PC-3 (cell line): Measurements from ENCODE around the gene MMP14.

ENCODE experiments used
- EZH2 ChIP-seq: fragments of 300-600 bp; sonication (generic); IDR thresholded peaks from one replicate; pipeline ENCODE4 v1.6.1; 2017; ENCODE audit warnings: antibody characterized with exemption, mild to moderate bottlenecking, low read length; ENCODE audit not compliant: unreplicated experiment
- TF ChIP-seq, protein P1 (sequence below): fragments of 300-600 bp; sonication (generic); conservative IDR thresholded peaks from 2 replicates; pipeline ENCODE4 v1.5.1; 2017; ENCODE audit warnings: antibody characterized with exemption, low read depth, mild to moderate bottlenecking, low read length

DNA sequence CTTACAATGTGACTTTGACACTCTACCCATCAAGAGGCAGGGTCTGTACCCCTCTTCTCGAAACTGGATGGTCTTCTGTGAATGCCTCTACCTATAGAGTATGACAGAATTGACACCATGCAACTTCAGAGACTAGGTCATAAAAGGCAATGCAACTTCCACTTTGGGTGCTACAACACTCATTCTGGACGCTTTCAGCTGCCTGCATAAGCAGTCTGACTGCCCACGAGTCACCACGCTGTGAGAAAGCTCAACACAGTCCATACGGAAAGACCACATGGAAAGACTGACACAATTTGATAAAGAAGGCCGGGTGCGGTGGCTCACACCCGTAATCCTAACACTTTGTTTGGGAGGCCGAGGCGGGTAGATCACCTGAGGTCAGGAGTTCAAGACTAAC, 36.0 kb upstream of the MMP14 start:
- TF ChIP-seq, protein P1, sequence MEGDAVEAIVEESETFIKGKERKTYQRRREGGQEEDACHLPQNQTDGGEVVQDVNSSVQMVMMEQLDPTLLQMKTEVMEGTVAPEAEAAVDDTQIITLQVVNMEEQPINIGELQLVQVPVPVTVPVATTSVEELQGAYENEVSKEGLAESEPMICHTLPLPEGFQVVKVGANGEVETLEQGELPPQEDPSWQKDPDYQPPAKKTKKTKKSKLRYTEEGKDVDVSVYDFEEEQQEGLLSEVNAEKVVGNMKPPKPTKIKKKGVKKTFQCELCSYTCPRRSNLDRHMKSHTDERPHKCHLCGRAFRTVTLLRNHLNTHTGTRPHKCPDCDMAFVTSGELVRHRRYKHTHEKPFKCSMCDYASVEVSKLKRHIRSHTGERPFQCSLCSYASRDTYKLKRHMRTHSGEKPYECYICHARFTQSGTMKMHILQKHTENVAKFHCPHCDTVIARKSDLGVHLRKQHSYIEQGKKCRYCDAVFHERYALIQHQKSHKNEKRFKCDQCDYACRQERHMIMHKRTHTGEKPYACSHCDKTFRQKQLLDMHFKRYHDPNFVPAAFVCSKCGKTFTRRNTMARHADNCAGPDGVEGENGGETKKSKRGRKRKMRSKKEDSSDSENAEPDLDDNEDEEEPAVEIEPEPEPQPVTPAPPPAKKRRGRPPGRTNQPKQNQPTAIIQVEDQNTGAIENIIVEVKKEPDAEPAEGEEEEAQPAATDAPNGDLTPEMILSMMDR, result no peak
- no peak for TF ChIP-seq EZH2
